Parathyroid adenoma (tissue), 2 donors: Measurements from ENCODE around the gene EFNA5.

Experiments used
- H2AFZ ChIP-seq: fragments of 300-600 bp; sonication (generic); one replicate; pipeline ENCODE4 v1.7.0; 2017; ENCODE audit warnings: antibody characterized with exemption, mild to moderate bottlenecking
- H3K27ac ChIP-seq: fragments of 300-600 bp; sonication (generic); one replicate; pipeline ENCODE4 v1.7.0; 2017
- H3K27me3 ChIP-seq: fragments of 300-600 bp; sonication (generic); one replicate; pipeline ENCODE4 v1.7.0; 2017; ENCODE audit warnings: low read length; ENCODE audit not compliant: control insufficient read depth, insufficient read depth
- H3K36me3 ChIP-seq: fragments of 300-600 bp; sonication (generic); one replicate; pipeline ENCODE4 v1.7.0; 2017; ENCODE audit warnings: low read length; ENCODE audit not compliant: control insufficient read depth, insufficient read depth
- H3K4me1 ChIP-seq: fragments of 300-600 bp; sonication (generic); one replicate; pipeline ENCODE4 v1.7.0; 2017; ENCODE audit warnings: control low read depth
- H3K4me2 ChIP-seq: fragments of 300-600 bp; sonication (generic); one replicate; pipeline ENCODE4 v1.7.0; 2017; ENCODE audit warnings: low read length
- H3K4me3 ChIP-seq: fragments of 300-600 bp; sonication (generic); one replicate; pipeline ENCODE4 v1.7.0; 2017; ENCODE audit warnings: low read depth, low read length
- H3K79me2 ChIP-seq: fragments of 300-600 bp; sonication (generic); one replicate; pipeline ENCODE4 v1.7.0; 2017; ENCODE audit warnings: control low read depth
- H3K9ac ChIP-seq: fragments of 300-600 bp; sonication (generic); one replicate; pipeline ENCODE4 v1.7.0; 2017; ENCODE audit warnings: mild to moderate bottlenecking
- H3K9me3 ChIP-seq: fragments of 300-600 bp; sonication (generic); one replicate; pipeline ENCODE4 v1.7.0; 2017; ENCODE audit warnings: low read length; ENCODE audit not compliant: control insufficient read depth
- CTCF ChIP-seq: fragments of 300-600 bp; sonication (generic); IDR thresholded peaks from one replicate; pipeline ENCODE4 v1.7.0; 2017; ENCODE audit warnings: antibody characterized with exemption, mild to moderate bottlenecking
- donor health status: primary hyperparathyroidism.

The EFNA5 gene

GRCh38 chr5:107461770-107462169 lies 209.0 kb downstream of the EFNA5 start:
- Histone ChIP-seq H3K27me3 (no peaks in the 10 kb centered on the region), H3K79me2 (no peaks in the 10 kb centered on the region), H3K9me3 (no peaks in the 10 kb centered on the region), H3K9ac (no peak overlapping the region), H3K4me2 (no peak overlapping the region), H3K4me1 (peaks cover 5% of the 10 kb centered on the region), H2AFZ (no peak overlapping the region), H3K27ac (no peak overlapping the region), H3K36me3 (no peaks in the 10 kb centered on the region), H3K4me3 (no peak overlapping the region)
- TF ChIP-seq CTCF: no peak

GRCh38 chr5:107460789-107461188 lies 209.9 kb downstream of the EFNA5 start:
- TF ChIP-seq CTCF: no peak
- no peaks in the 10 kb centered on the region for H3K36me3 ChIP-seq
- no peaks in the 10 kb centered on the region for H3K9me3 ChIP-seq
- H3K4me2 ChIP-seq: no peak overlapping the region
- H3K79me2 ChIP-seq: no peaks in the 10 kb centered on the region
- H2AFZ ChIP-seq: no peak overlapping the region
- no peaks in the 10 kb centered on the region for H3K27me3 ChIP-seq
- no peaks in the 10 kb centered on the region for H3K4me1 ChIP-seq
- H3K27ac ChIP-seq: no peak overlapping the region
- no peak overlapping the region for H3K4me3 ChIP-seq
- no peak overlapping the region for H3K9ac ChIP-seq

GRCh38 chr5:107459605-107460004 lies 211.1 kb downstream of the EFNA5 start:
- no peak overlapping the region for H3K27ac ChIP-seq
- no peaks in the 10 kb centered on the region for H3K27me3 ChIP-seq
- H3K4me3 ChIP-seq: no peak overlapping the region
- no peaks in the 10 kb centered on the region for H3K9me3 ChIP-seq
- no peak overlapping the region for H3K9ac ChIP-seq
- no peaks in the 10 kb centered on the region for H3K36me3 ChIP-seq
- H3K4me1 ChIP-seq: no peaks in the 10 kb centered on the region
- H3K4me2 ChIP-seq: no peak overlapping the region
- H3K79me2 ChIP-seq: no peaks in the 10 kb centered on the region
- no peak for TF ChIP-seq CTCF
- H2AFZ ChIP-seq: no peak overlapping the region

- Histone ChIP-seq H3K79me2 (no peaks in the 10 kb centered on the region), H3K4me2 (no peak overlapping the region), H3K27me3 (no peaks in the 10 kb centered on the region), H3K9ac (no peak overlapping the region), H2AFZ (no peak overlapping the region), H3K4me3 (no peak overlapping the region), H3K36me3 (no peaks in the 10 kb centered on the region), H3K27ac (no peak overlapping the region), H3K9me3 (no peaks in the 10 kb centered on the region), H3K4me1 (no peaks in the 10 kb centered on the region)
- TF ChIP-seq CTCF: no peak
Observed at GRCh38 chr5:107458322-107458721, 212.4 kb downstream of the EFNA5 start.

- Histone ChIP-seq H3K79me2 (no peaks in the 10 kb centered on the region), H3K4me1 (no peaks in the 10 kb centered on the region), H2AFZ (no peak overlapping the region), H3K27me3 (no peaks in the 10 kb centered on the region), H3K4me3 (no peak overlapping the region), H3K36me3 (no peaks in the 10 kb centered on the region), H3K9ac (no peak overlapping the region), H3K27ac (no peak overlapping the region), H3K4me2 (no peak overlapping the region), H3K9me3 (no peaks in the 10 kb centered on the region)
- no peak for TF ChIP-seq CTCF
Observed at GRCh38 chr5:107457881-107458280, 212.9 kb downstream of the EFNA5 start.
